Right cardiac atrium (tissue), 5 donors: ENCODE data around the gene IGSF9. TPM values are rescaled to one million over a fixed set of nuclear protein-coding genes. Genes with fewer than 3 reads are reported as not detected.

Experiments
- ATAC-seq, 2 donors: fragments of 200-7000 bp; cut with Tn5 transposase; one replicate each; pipeline versions ENCODE4 v1.8.0 to v1.9.1; 2020; ENCODE audit warnings: moderate library complexity in 2 of 2, mild to moderate bottlenecking in 1 of 2
- DNase-seq, 3 donors: peaks; one replicate each; pipeline ENCODE4 v3.0.0-alpha.2; 2020
- H3K27ac ChIP-seq: one replicate; pipeline ENCODE4 v1.5.1; 2013; ENCODE audit warnings: mild to moderate bottlenecking, low read length, control low read depth, moderate library complexity
- H3K27me3 ChIP-seq: one replicate; pipeline ENCODE4 v1.6.1; 2013; ENCODE audit not compliant: control insufficient read depth, insufficient read depth
- H3K4me1 ChIP-seq: one replicate; pipeline ENCODE4 v1.6.1; 2013; ENCODE audit warnings: low read length; ENCODE audit not compliant: control insufficient read depth, insufficient read depth
- H3K4me3 ChIP-seq: one replicate; pipeline ENCODE4 v1.5.1; 2013; ENCODE audit warnings: low read length, control low read depth
- H3K9me3 ChIP-seq: one replicate; pipeline ENCODE4 v1.6.1; 2013; ENCODE audit warnings: low read length; ENCODE audit not compliant: control insufficient read depth
- WGBS: extraction: QIAGEN DNeasy Blood & Tissue Kit; methylation state at CpG from one replicate; pipeline ENCODE4 v1.1.7; 2013; 5-methylcytosine and 5-hydroxymethylcytosine counted together
- intact Hi-C, 4 donors: fragments of 100-400 bp; cut with DNase I; formaldehyde crosslinking; loops; one replicate each; pipeline versions ENCODE4 v1.11.0 to v1.14.0; 2022 to 2023
- long read RNA-seq, 4 donors: library from polyadenylated mRNA; unstranded; transcript quantifications; one replicate each; pipeline ENCODE4 v2.0.0, GENCODE V29; 2020 to 2021
- polyA plus RNA-seq: library from polyadenylated mRNA; stranded (reverse); fragments of 200-250 nt; gene quantifications from one replicate; pipeline ENCODE4 v1.2.3, GENCODE V29; 2013
- total RNA-seq, 4 donors: library from RNA; stranded (reverse); fragmentation: NEBNext Ultra II Directional; extraction: Animal tissue kit (Norgen Biotek cat#: 25700); gene quantifications; one replicate each; pipeline ENCODE4 v1.2.1, GENCODE V29; 2021
- donor health status: healthy with polysubstance abuse.
- donor health status: DM: no; HTN: yes; CAD: no.
- donor health status: DM: no; HTN: no; CAD: no.
- donor health status: DM: no; HTN: yes; CAD: no; lungs with severe emphysema.
- donor health status: DM: yes; HTN: yes; CAD: no.

Gene IGSF9, protein sequence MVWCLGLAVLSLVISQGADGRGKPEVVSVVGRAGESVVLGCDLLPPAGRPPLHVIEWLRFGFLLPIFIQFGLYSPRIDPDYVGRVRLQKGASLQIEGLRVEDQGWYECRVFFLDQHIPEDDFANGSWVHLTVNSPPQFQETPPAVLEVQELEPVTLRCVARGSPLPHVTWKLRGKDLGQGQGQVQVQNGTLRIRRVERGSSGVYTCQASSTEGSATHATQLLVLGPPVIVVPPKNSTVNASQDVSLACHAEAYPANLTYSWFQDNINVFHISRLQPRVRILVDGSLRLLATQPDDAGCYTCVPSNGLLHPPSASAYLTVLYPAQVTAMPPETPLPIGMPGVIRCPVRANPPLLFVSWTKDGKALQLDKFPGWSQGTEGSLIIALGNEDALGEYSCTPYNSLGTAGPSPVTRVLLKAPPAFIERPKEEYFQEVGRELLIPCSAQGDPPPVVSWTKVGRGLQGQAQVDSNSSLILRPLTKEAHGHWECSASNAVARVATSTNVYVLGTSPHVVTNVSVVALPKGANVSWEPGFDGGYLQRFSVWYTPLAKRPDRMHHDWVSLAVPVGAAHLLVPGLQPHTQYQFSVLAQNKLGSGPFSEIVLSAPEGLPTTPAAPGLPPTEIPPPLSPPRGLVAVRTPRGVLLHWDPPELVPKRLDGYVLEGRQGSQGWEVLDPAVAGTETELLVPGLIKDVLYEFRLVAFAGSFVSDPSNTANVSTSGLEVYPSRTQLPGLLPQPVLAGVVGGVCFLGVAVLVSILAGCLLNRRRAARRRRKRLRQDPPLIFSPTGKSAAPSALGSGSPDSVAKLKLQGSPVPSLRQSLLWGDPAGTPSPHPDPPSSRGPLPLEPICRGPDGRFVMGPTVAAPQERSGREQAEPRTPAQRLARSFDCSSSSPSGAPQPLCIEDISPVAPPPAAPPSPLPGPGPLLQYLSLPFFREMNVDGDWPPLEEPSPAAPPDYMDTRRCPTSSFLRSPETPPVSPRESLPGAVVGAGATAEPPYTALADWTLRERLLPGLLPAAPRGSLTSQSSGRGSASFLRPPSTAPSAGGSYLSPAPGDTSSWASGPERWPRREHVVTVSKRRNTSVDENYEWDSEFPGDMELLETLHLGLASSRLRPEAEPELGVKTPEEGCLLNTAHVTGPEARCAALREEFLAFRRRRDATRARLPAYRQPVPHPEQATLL
- total RNA-seq (1 to 10 TPM in 3 of 4 donors, under 1 TPM in 1; 0.17 to 2.7 (median 2.3) TPM), polyA plus RNA-seq (1.3 TPM)
- long read RNA-seq, donor 1, partial matches to known transcripts, result 3 of 3 reads
- long read RNA-seq, donor 1, other reads (novel, unspliced or antisense), result 0 of 3 reads
- long read RNA-seq, donor 2, full-length matches to known transcripts, result 1 of 5 reads
- long read RNA-seq, donor 2, partial matches to known transcripts, result 3 of 5 reads
- long read RNA-seq, donor 2, other reads (novel, unspliced or antisense), result 1 of 5 reads
- long read RNA-seq, donor 3, result 0 reads
- long read RNA-seq, donor 4, partial matches to known transcripts, result 1 of 3 reads
- long read RNA-seq, donor 4, other reads (novel, unspliced or antisense), result 1 of 3 reads

GRCh38 chr1:159945483-159946241 is at the start of gene IGSF9:
IGSF9 (minus strand) TSS chr1:159945613; CDS start chr1:159943454, 2,159 bp downstream.
- Histone ChIP-seq H3K9me3 (no peaks in the 10 kb centered on the region), H3K27me3 (no peaks in the 10 kb centered on the region), H3K4me3 (peak within 1 kb of the TSS; percentile 30), H3K4me1 (no peaks in the 10 kb centered on the region), H3K27ac (no peak within 1 kb of the TSS)
- DNase-seq (peak; percentile 91 to 95 (median 95)), ATAC-seq (peak; percentile 96 to 98)
- 2% methylated on average over 58 of the region's 58 CpGs for WGBS
- intact Hi-C loops, result no loop called here

DNA sequence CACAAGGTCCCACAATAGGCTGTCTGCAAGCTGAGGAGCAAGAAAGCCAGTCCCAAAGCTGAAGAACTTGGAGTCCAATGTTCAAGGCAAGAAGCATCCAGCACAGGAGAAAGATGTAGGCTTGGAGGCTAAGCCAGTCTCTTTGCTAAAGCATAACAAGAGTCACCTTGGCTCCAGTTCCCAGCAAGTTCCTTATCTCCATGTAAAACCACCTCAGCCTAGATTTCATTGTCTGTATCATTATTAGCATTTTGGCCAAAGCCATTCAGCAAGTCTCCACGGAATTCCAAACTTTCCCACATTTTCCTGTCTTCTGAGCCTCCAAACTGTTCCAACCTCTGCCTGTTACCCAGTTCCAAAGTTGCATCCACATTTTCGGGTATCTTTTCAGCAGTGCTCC is 49.5 kb upstream of the IGSF9 start:
- ATAC-seq (no peak), DNase-seq (no peak)
- H3K27ac ChIP-seq, result no peak overlapping the region
- H3K27me3 ChIP-seq, result no peaks in the 10 kb centered on the region
- no peaks in the 10 kb centered on the region for H3K4me1 ChIP-seq
- H3K4me3 ChIP-seq, result no peak overlapping the region
- WGBS, result 72% methylated on average over 2 of the region's 2 CpGs
- intact Hi-C loops, result no loop called here
- no peaks in the 10 kb centered on the region for H3K9me3 ChIP-seq

DNA sequence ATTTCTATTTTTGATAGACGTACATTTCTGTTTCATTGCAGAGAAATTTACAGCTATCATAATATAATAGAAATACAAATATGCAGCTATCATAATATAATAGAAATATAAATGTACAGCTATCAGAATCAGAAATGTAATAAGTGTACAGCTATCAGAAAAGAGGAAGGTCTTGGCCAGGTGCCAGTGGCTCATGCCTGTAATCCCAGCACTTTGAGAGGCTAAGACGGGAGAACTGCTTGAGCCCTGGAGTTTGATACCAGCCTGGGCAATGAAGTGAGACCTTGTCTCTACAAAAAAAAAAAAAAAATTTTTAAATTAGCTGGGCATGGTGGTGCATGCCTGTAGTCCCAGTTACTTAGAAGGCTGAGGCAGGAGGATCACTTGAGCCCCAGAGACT is 48.5 kb upstream of the IGSF9 start:
- no peak for ATAC-seq
- Histone ChIP-seq H3K27me3 (no peaks in the 10 kb centered on the region), H3K9me3 (no peaks in the 10 kb centered on the region), H3K27ac (no peak overlapping the region), H3K4me1 (no peaks in the 10 kb centered on the region), H3K4me3 (no peak overlapping the region)
- WGBS, result 37% methylated on average over 2 of the region's 2 CpGs
- intact Hi-C loops, result no loop called here
- DNase-seq, result no peak

DNA sequence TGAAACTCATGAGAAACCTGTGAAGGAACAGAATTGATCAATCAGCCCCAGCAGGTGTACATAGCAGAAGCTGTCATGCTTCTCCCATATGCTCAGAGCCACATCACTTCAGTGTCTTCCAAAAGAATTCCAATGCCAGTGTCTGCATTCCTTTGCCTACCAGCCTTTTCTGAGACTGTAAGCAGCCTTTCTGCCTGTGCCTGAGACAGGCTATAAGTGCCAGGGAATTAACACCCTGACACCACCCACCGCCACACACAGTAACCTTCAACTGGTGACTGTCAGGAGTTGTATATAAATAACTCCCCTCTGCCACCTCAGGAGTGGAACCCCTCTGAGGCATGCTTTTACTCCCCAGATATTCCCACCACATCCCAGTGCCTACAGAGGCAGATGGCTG is 46.7 kb upstream of the IGSF9 start:
- no peaks in the 10 kb centered on the region for H3K27me3 ChIP-seq
- H3K4me1 ChIP-seq, result no peaks in the 10 kb centered on the region
- ATAC-seq (peak; percentile 81 to 84), DNase-seq (no peak)
- intact Hi-C loops, result no loop called here
- no peak overlapping the region for H3K4me3 ChIP-seq
- WGBS, result 58% methylated on average over 1 of the region's 1 CpG
- peak overlapping the region; percentile 78 for H3K27ac ChIP-seq
- H3K9me3 ChIP-seq, result no peaks in the 10 kb centered on the region

GRCh38 chr1:159991513-159991912 is 46.1 kb upstream of the IGSF9 start:
- H3K27me3 ChIP-seq, result no peaks in the 10 kb centered on the region
- intact Hi-C loops, result no loop called here
- no peak for ATAC-seq
- no peak overlapping the region for H3K27ac ChIP-seq
- no peaks in the 10 kb centered on the region for H3K9me3 ChIP-seq
- no peak overlapping the region for H3K4me3 ChIP-seq
- WGBS, result 58% methylated on average over 4 of the region's 4 CpGs
- no peak for DNase-seq
- no peaks in the 10 kb centered on the region for H3K4me1 ChIP-seq

- DNase-seq (no peak), ATAC-seq (no peak)
- no peaks in the 10 kb centered on the region for H3K27me3 ChIP-seq
- no peak overlapping the region for H3K4me3 ChIP-seq
- WGBS, result 89% methylated on average over 5 of the region's 5 CpGs
- intact Hi-C loops, result no loop called here
- no peaks in the 10 kb centered on the region for H3K9me3 ChIP-seq
- no peak overlapping the region for H3K27ac ChIP-seq
- no peaks in the 10 kb centered on the region for H3K4me1 ChIP-seq
These were observed 44.6 kb upstream of the IGSF9 start for GRCh38 chr1:159990005-159990404.

- Histone ChIP-seq H3K27ac (no peak overlapping the region), H3K27me3 (no peaks in the 10 kb centered on the region), H3K4me3 (no peak overlapping the region), H3K4me1 (no peaks in the 10 kb centered on the region), H3K9me3 (no peaks in the 10 kb centered on the region)
- intact Hi-C loops, result no loop called here
- DNase-seq, result no peak
- WGBS, result 81% methylated on average over 3 of the region's 3 CpGs
- no peak for ATAC-seq
These were observed 44.2 kb upstream of the IGSF9 start for GRCh38 chr1:159989581-159989980.

DNA sequence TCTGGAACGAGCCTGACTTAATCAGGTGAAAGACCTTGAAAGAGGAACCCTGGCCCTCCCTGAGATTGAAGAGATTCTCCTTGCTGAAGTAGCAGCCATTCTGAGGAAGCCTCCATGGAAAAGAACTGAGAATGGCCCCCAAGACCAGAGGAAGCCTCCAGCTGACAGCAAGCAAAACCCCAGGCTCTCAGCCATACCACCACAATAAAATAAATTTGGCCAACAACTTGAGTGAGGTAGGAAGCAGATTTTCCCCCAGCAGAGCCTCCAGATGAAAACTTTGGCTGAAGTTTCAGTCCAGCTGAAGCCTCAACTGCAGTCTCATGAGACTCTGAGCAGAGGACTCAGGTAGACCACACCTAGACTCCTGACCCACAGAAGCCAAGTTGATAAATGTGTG is 42.6 kb upstream of the IGSF9 start:
- H3K4me3 ChIP-seq, result no peak overlapping the region
- H3K4me1 ChIP-seq, result no peaks in the 10 kb centered on the region
- H3K27me3 ChIP-seq, result no peaks in the 10 kb centered on the region
- whole genome bisulfite sequencing, result 37% methylated on average over 1 of the region's 1 CpG
- DNase-seq (no peak), ATAC-seq (no peak)
- H3K9me3 ChIP-seq, result no peaks in the 10 kb centered on the region
- peak overlapping the region; percentile 19 for H3K27ac ChIP-seq
- intact Hi-C loops, result no loop called here

DNA sequence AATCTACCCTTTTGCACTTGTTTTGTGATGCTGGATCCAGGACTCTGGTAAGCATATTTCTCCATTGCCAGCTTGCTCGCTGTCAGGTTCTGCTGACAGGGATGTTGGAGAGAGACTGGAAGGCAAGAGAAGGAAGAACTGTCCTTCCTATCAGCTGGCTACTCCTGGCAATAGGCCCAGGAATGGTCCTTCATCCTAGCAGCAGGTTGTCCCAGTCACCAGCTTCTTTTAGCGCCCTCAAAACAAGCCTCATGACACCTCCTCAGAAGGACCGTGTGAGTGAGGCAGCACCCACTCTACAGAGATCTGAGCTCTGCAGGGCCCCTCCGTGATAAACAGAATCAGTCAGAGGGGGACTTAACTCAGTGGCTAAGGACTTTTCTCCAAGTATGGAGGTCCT is 41.8 kb upstream of the IGSF9 start:
- Histone ChIP-seq H3K4me1 (no peaks in the 10 kb centered on the region), H3K9me3 (no peaks in the 10 kb centered on the region), H3K27me3 (no peaks in the 10 kb centered on the region), H3K27ac (peak overlapping the region; percentile 68), H3K4me3 (no peak overlapping the region)
- peak; percentile 25 to 64 (median 60) for DNase-seq
- intact Hi-C loops, result no loop called here
- peak; percentile 79 to 89 for ATAC-seq
- WGBS, result 46% methylated on average over 4 of the region's 4 CpGs

DNA sequence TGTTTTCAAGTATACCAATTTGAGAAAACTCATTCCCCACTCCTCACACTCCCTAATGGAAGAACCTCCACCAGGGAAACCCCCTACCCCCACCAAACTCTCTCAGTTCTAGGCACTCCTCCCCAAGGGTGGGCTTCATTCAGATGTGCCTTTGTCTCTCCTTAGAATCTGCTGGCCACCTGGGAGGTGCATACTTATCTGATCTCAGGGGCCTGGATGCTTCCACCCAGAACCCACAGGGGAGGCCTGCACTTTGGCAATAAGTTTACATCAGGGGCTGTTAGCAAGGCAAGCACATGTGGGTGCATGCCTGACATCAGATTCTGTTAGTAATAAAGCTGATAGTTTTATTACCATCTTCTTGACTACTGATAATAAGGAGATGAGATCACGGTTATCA is 41.1 kb upstream of the IGSF9 start:
- intact Hi-C loops, result no loop called here
- ATAC-seq, result no peak
- no peaks in the 10 kb centered on the region for H3K27me3 ChIP-seq
- H3K4me3 ChIP-seq, result no peak overlapping the region
- H3K27ac ChIP-seq, result no peak overlapping the region
- 87% methylated on average over 1 of the region's 1 CpG for WGBS
- H3K9me3 ChIP-seq, result no peaks in the 10 kb centered on the region
- H3K4me1 ChIP-seq, result no peaks in the 10 kb centered on the region
- no peak for DNase-seq
